Measurements from ENCODE around the gene HES2.
A peak's percentile ranks its signal among the peaks of the same experiment; 100 is the strongest.
"Not testable (repeated sequence)": the region's sequence is repeated elsewhere in the genome, so short reads cannot be mapped to it uniquely, and the experiment has no call there.

Gene HES2

GRCh38 chr1:6437012-6437700 lies 17.4 kb upstream of the HES2 start:
- DNase-seq = peak; percentile 33

GRCh38 chr1:6436277-6436676 lies 16.6 kb upstream of the HES2 start:
- DNase-seq = not testable (repeated sequence)

GRCh38 chr1:6435547-6435946 lies 15.8 kb upstream of the HES2 start:
- peak; percentile 5 for DNase-seq

GRCh38 chr1:6435129-6435528 lies 15.4 kb upstream of the HES2 start:
- peak; percentile 6 for DNase-seq

- DNase-seq = peak; percentile 9
Observed at GRCh38 chr1:6434186-6434585, 14.5 kb upstream of the HES2 start.

GRCh38 chr1:6431645-6432579 lies 12.2 kb upstream of the HES2 start:
- DNase-seq = not testable (repeated sequence)

GRCh38 chr1:6429660-6430411 lies 10.1 kb upstream of the HES2 start:
- DNase-seq = peak; percentile 23

GRCh38 chr1:6428453-6428852 lies 8.7 kb upstream of the HES2 start:
- DNase-seq = not testable (repeated sequence)

- DNase-seq = peak; percentile 27
Observed at GRCh38 chr1:6427441-6428390, 8.0 kb upstream of the HES2 start.

GRCh38 chr1:6426972-6427350 lies 7.2 kb upstream of the HES2 start:
- DNase-seq = no peak

GRCh38 chr1:6426277-6426971 lies 6.7 kb upstream of the HES2 start:
- peak; percentile 11 for DNase-seq

- DNase-seq = peak; percentile 7
Observed at GRCh38 chr1:6425658-6426057, 5.9 kb upstream of the HES2 start.

- DNase-seq = peak; percentile 57
Observed at GRCh38 chr1:6424619-6425593, 5.2 kb upstream of the HES2 start, which contains the start of gene ESPN. Gene ESPN (plus strand): TSS chr1:6424776. CDS start chr1:6424956, 180 bp downstream.

GRCh38 chr1:6424000-6424565 lies 4.4 kb upstream of the HES2 start:
- peak; percentile 65 for DNase-seq

- DNase-seq = peak; percentile 66
Observed at GRCh38 chr1:6423321-6423999, 3.7 kb upstream of the HES2 start.

GRCh38 chr1:6421266-6421665 lies 1.5 kb upstream of the HES2 start:
- no peak for DNase-seq

- peak; percentile 48 for DNase-seq
Observed at GRCh38 chr1:6420454-6421042, 829 bp upstream of the HES2 start.

- DNase-seq = no peak
Observed at GRCh38 chr1:6419397-6419803, 319 bp downstream of the HES2 start.
